Choroid plexus epithelial cell (primary cell): Measurements from ENCODE around the gene RASD2.

Source experiments
- DNase-seq: peaks from one replicate; pipeline ENCODE4 v3.0.0-alpha.2; 2010; ENCODE audit warnings: low read depth
- H3K4me3 ChIP-seq: 2 replicates; pipeline ENCODE4 v1.5.1; 2011; ENCODE audit warnings: low read depth, mild to moderate bottlenecking, control low read depth, low read length, moderate library complexity
- TF ChIP-seq, protein P1 (sequence below): conservative IDR thresholded peaks from 2 replicates; pipeline ENCODE4 v1.5.1; 2011; ENCODE audit warnings: low read depth, mild to moderate bottlenecking, control low read depth, inconsistent platforms, low read length, moderate library complexity

The RASD2 gene

DNA sequence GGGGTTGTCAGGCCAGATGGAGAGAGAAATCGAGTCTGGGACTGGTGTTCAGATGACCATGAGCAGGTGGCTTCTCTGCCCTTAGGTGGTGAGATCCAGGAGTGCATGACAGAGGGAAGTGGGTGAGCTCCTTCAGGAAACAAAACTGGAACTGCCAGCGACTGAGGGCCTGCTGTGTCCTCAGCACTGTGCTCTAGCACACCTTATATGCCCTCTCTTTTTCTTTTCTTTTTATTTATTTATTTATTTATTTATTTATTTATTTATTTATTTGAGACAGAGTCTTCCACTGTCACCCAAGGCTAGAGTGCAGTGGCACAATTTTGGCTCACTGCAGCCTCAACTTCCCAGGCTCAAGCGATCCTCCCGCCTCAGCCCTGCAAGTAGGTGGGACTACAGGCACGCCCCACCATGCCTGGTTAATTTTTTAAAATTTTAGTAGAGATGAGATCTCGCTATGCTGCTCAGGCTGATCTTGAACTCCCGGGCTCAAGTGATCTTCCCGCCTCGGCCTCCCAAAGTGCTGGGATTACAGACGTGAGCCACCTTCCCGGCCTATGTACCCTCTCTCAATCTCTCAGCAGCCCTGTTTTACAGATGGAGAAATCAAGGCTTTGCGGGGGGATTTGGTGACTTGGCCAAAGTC is 14.8 kb upstream of the RASD2 start:
- no peak for DNase-seq
- H3K4me3 ChIP-seq: no peak overlapping the region
- TF ChIP-seq, protein P1, sequence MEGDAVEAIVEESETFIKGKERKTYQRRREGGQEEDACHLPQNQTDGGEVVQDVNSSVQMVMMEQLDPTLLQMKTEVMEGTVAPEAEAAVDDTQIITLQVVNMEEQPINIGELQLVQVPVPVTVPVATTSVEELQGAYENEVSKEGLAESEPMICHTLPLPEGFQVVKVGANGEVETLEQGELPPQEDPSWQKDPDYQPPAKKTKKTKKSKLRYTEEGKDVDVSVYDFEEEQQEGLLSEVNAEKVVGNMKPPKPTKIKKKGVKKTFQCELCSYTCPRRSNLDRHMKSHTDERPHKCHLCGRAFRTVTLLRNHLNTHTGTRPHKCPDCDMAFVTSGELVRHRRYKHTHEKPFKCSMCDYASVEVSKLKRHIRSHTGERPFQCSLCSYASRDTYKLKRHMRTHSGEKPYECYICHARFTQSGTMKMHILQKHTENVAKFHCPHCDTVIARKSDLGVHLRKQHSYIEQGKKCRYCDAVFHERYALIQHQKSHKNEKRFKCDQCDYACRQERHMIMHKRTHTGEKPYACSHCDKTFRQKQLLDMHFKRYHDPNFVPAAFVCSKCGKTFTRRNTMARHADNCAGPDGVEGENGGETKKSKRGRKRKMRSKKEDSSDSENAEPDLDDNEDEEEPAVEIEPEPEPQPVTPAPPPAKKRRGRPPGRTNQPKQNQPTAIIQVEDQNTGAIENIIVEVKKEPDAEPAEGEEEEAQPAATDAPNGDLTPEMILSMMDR: no peak

DNA sequence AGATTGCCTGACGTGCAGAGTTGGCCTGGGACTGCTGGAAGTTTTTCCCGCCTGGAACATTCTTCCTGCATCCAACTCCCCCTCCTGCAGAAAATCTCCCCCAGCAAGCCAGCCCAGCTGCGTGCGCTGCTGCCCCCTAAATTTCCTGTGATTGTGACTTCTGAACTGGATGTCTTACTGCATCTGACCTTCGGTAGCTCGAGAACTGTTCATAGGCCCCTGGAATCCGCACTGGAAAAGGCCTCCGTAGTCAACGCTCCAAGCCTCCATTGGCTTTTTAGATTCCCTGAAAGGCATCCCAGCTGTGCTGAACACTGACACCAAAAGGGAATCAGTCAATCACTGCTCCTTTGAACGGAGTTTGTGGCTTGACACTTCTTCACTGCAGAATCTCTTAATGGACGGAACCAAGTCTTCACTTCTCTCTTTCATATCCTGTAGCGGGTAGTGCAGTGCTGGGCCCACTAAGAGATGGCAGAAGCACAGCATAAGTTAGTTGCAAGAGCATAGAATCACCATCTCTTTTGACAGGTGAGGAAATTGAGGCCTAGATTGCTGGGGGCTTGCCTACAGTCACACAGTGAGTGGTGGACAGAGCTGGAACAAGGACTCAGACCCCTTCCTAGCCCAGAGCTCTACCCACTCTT is 14.2 kb upstream of the RASD2 start:
- no peak overlapping the region for H3K4me3 ChIP-seq
- TF ChIP-seq, protein P1: no peak
- DNase-seq: no peak

DNA sequence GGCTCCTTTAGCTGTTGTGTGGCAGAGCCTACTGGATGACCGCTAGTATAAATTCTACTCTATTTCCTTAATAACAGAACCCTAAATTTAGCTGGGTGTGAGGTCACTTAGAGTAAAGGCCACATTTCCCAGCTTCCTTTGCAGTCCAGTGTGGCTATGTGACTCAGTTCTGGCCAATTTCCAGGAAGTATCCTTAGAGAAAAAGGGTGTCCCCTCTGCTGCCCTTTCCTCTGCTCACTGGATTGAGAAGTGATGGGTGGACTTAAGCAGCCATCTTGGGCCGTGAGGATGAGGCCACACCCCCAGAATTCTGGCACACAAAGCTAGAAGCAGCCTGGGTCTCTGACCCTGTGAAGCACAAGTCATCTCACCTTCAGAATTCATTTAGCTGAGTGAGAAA is 11.7 kb upstream of the RASD2 start:
- no peak overlapping the region for H3K4me3 ChIP-seq
- no peak for DNase-seq
- TF ChIP-seq, protein P1: no peak

DNA sequence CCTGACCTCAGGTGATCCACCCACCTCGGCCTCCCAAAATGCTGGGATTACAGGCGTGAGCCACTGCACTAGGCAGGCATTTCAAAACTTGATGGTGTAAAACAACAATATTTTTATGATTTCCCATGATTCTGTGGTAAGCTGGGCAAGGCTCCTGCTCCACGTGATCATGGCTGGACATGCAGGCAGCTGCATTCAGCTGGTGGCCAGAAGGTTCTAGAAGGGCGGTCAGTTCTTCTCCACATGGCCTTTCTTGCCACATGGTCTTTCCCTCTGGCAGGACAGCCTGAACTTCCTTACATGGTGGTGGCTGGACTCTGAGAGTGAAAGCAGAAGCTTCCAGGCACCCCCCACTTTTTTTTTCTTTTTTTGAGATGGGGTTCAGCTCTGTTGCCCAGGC is 9.9 kb upstream of the RASD2 start:
- no peak for DNase-seq
- TF ChIP-seq, protein P1: no peak
- H3K4me3 ChIP-seq: no peak overlapping the region

DNA sequence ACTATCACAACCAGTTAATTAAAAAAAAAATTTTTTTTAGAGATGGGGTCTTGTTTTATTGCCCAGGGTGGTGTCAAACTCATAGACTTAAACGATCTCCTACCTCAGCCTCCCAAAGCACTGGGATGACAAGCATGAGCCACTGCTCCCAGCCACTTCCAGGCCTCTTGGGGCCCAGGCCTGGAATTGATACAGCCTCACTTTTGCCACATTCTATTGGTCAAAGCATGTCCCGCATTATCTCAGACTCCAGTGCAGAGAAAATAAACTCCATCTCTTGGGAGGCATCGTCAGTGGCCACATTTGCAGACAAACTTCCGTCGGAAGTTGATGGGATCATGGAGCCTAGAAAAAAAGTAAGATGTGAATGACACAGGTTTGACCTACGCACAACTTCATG is 9.4 kb upstream of the RASD2 start:
- TF ChIP-seq, protein P1: no peak
- DNase-seq: no peak

DNA sequence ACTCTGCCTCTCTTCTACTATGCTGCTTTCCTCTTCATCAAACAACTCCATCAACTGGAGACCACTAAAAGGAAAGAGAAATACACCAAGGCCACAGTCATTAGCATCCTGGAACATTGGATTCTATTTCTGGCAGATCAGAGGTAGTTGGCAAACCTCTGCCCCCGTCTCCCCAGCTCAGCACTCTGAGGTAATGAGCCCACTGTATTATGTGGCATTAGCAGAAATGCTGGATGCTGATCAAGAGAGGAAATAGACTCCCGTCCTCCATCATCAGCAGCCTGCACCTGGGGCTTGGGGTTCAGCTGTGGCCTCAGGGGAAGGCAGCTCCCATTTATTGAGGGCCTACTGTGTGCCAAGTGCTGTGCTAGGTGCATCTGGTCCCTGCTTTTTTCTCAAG is 9.0 kb upstream of the RASD2 start:
- TF ChIP-seq, protein P1: no peak

More for the DNA sequence above, 9.4 kb upstream of the RASD2 start:
- H3K4me3 ChIP-seq: no peak overlapping the region

More for the DNA sequence above, 9.0 kb upstream of the RASD2 start:
- DNase-seq: no peak
- no peak overlapping the region for H3K4me3 ChIP-seq
